GM19468 (cell line): ENCODE measurements around the gene MFSD12.

Experiments used
- ATAC-seq: cut with Tn5 transposase; IDR thresholded peaks from one replicate; pipeline ENCODE4 v1.9.1; 2021; ENCODE audit warnings: mild to moderate bottlenecking, moderate library complexity, moderate number of reproducible peaks; ENCODE audit not compliant: unreplicated experiment; ENCODE audit errors: extremely low read depth

The MFSD12 gene

GRCh38 chr19:3526507-3527237, 30.7 kb downstream of the MFSD12 start:
- ATAC-seq, result no peak

DNA sequence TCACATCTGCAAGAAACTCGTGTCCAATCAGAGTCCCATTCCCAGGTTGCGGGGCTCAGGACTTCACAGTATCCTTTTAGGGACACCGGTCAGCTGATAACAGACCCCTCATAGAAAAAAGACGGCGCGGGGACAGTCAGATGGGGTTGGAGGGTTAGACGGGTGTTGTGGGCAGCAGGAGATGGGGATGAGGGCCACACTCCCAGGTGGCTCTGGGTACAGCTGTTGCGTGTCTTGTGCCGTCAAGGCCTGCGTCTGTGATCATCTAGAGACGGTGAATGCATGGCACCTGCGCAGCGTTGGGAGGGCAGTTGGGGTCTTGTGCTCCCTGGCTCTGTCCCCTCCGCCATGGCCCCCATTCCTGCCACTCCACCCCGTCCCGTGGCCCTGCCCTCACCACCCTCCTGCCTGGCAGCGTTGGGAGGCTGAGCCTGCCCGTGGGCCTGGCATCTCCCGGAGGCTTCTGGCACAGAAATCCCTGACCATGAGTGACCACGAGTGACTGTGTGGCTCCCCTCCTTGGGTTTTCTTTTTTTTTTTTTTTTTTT, 32.4 kb downstream of the MFSD12 start:
- ATAC-seq, result no peak

DNA sequence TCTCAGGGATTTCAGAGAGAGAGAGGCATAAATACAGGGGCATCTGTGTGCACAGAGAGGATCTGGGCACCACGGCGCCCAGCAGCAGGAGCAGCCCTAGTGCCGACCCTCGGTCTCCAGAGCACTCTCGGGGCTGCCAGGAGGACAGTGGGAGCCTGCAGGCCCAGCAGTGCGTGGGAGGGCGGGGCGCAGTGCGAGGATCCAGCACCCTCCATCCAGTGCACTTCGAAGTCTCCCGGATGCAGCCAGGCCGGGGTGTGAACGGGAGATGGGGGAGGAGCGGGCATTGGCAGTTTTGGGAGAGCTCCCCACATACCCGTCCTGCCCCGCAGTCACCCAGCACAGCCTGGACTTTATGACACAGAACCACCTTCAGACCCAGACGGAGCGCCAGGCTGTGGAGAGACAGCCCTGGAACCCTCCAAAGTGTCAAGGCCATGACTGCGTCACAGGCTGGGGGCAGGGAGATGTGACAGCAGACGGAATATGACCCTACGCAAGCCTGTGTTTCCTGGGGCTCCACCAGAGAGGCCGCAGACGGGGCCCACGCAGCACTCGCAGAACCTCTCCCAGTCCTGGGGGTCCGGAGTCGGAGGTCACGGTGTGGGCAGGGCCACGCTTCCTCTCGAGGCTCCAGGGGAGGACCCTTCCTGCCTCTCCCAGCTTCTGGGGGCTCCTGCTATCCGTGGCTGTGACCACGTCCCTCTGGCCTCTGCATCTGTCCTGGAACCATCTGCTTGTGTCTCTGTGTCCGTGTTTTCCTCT, 33.1 kb downstream of the MFSD12 start:
- ATAC-seq, result no peak

- no peak for ATAC-seq
Measured at GRCh38 chr19:3523361-3524077, 33.9 kb downstream of the MFSD12 start.

DNA sequence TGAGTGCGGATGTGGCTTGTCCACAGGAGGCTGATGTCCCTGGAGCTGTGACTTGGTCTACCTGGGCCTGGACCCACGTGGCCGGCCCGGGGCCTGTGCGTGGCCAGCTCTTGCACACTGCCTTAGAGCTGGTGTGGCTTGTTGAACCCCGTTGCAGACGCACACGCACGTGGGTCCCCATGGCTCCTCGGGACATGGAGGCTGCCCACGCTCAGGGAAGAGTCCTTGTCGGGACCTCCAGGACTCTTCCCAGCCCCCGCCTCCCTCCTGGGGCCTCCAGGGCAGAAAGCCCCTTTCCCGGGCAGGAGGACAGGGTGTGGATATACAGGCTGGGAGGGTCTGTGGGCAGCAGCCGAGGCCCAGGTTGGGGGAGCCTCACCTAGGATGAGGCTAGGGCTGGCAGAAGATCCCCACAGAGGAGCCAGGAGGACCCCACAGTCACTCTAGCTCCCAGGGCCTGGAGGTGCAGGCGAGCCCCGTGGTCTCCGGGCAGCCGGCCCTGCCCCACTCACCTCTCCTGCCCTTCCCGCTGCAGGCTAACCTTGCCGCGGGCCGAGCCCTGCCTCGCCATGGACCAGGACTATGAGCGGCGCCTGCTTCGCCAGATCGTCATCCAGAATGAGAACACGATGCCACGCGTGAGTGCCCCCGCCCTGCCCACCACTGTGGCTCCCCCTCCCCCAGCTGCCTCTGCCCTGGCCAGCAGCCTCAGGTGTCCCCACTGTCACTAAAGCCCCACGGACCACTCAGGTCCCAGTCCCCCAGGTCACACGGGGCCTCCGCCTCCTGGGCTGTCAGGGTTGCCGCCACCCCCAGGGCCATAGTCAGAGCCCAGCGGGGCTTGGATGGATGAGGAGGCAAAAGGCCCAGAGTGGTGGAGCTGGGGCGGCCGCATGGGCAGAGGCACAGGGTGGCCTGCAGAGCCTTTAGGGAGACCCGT, 34.7 kb downstream of the MFSD12 start:
- no peak for ATAC-seq

- no peak for ATAC-seq
Measured at GRCh38 chr19:3521104-3521445, 36.3 kb downstream of the MFSD12 start.

- ATAC-seq, result no peak
Measured at GRCh38 chr19:3520166-3521103, 37.0 kb downstream of the MFSD12 start.

- ATAC-seq, result no peak
Measured at GRCh38 chr19:3519126-3519525, 38.3 kb downstream of the MFSD12 start.

- ATAC-seq, result no peak
Measured at GRCh38 chr19:3518659-3519058, 38.7 kb downstream of the MFSD12 start.

GRCh38 chr19:3518255-3518654, 39.1 kb downstream of the MFSD12 start:
- no peak for ATAC-seq

- no peak for ATAC-seq
Measured at GRCh38 chr19:3517638-3518037, 39.7 kb downstream of the MFSD12 start.

GRCh38 chr19:3516675-3517207, 40.6 kb downstream of the MFSD12 start:
- ATAC-seq, result no peak

GRCh38 chr19:3515891-3516422, 41.4 kb downstream of the MFSD12 start:
- no peak for ATAC-seq

DNA sequence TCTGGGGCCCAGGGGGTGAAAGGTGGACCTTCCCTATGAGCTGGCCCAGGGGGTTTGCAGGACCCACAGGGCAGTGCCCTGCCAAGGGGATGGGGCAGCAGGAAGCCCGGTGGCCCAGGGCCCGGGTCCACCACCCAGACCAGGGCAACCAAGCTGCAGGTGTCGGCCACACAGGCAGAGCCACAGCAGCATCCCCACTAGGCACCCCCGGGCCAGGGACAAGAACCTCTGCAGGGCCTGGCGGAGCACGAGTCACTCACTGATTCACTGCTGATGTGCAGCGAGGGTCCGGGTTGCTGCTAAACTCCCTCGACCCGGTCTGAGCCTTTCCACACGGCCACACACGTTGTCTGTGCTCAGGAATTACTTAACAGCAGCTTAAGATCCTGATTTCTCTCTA, 42.5 kb downstream of the MFSD12 start:
- no peak for ATAC-seq

GRCh38 chr19:3513229-3514140, 43.9 kb downstream of the MFSD12 start:
- ATAC-seq, result no peak

- ATAC-seq, result no peak
Measured at GRCh38 chr19:3512562-3513228, 44.7 kb downstream of the MFSD12 start.
